Esophagus squamous epithelium (tissue), 5 donors: ENCODE data around the gene LRCH4. TPM values are rescaled to one million over a fixed set of nuclear protein-coding genes. Genes with fewer than 3 reads are reported as not detected.

Source experiments
- DNase-seq: peaks from one replicate; lab custom pipeline; 2025; lab: John Stamatoyannopoulos, UW
- H3K27ac ChIP-seq, 4 donors: fragments of 200-600 bp; sonication (generic); one replicate each; pipeline ENCODE4 v1.5.1; 2016 to 2019; ENCODE audit warnings: mild to moderate bottlenecking in 1 of 4
- H3K27me3 ChIP-seq, 4 donors: fragments of 200-600 bp; sonication (generic); 1 replicate in 3 of 4; 2 replicates in 1 of 4; pipeline versions ENCODE4 v1.5.1 to v1.6.0; 2017 to 2021; ENCODE audit warnings: antibody characterized with exemption in 1 of 4
- H3K36me3 ChIP-seq, 3 donors: fragments of 200-600 bp; sonication (generic); one replicate each; pipeline ENCODE4 v1.5.1; 2016 to 2019
- H3K4me1 ChIP-seq, 3 donors: fragments of 200-600 bp; sonication (generic); one replicate each; pipeline ENCODE4 v1.5.1; 2017 to 2019
- H3K4me3 ChIP-seq, 4 donors: fragments of 200-600 bp; sonication (generic); 1 replicate in 3 of 4; 2 replicates in 1 of 4; pipeline ENCODE4 v1.5.1; 2016 to 2019; ENCODE audit warnings: mild to moderate bottlenecking in 2 of 4, moderate library complexity in 1 of 4
- H3K9me3 ChIP-seq, 3 donors: fragments of 200-600 bp; sonication (generic); one replicate each; pipeline ENCODE4 v1.5.1; 2016 to 2019
- POLR2A ChIP-seq, 4 donors: fragments of 450-650 bp; IDR thresholded peaks; one replicate each; pipeline ENCODE4 v1.6.1; 2017; ENCODE audit warnings: antibody characterized with exemption in 4 of 4, mild to moderate bottlenecking in 4 of 4, moderate library complexity in 3 of 4
- WGBS, 2 donors: methylation state at CpG; one replicate each; pipeline ENCODE4 v1.1.5; 2018; 5-methylcytosine and 5-hydroxymethylcytosine counted together
- intact Hi-C: fragments of 100-400 bp; cut with DNase I; formaldehyde crosslinking; loops from one replicate; pipeline ENCODE4 v1.15.0; 2022
- total RNA-seq, 4 donors: library from RNA; depleted of rRNA; stranded (reverse); fragments of >200 nt; gene quantifications; one replicate each; pipeline ENCODE4 v1.1.0, GENCODE V29; 2016
- TF ChIP-seq, protein P1 (sequence below), 6 experiments: fragments of 450-650 bp in 4 of 6; fragments of 200-600 bp in 2 of 6; sonication (generic) in 2 of 6; IDR thresholded peaks; one replicate each; pipeline ENCODE4 v1.5.1; 2016 to 2019; ENCODE audit warnings: antibody characterized with exemption in 6 of 6, mild to moderate bottlenecking in 4 of 6, moderate library complexity in 4 of 6
- donor health status: DM: yes; HTN: yes; CAD: no.

Gene LRCH4
- total RNA-seq, 4 donors from 2014 or later = 50.1 to 84.0 (median 70.4) TPM

DNA sequence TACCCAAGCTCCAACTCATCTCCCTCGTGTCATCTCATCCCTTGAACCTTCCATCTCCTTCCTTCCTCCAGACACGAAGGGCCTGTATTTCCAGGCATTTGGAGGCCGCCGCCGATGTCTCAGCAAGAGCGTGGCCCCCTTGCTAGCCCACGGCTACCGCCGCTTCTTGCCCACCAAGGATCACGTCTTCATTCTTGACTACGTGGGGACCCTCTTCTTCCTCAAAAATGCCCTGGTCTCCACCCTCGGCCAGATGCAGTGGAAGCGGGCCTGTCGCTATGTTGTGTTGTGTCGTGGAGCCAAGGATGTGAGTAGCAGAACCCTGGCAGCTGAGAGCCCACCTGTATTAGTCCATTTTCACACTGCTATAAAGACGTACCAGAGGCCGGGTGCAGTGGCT, 5.7 kb upstream of the LRCH4 start:
- Histone ChIP-seq H3K9me3 (no peaks in the 10 kb centered on the region), H3K4me1 (peaks cover 0 to 21% (median 10%) of the 10 kb centered on the region in 3 donors), H3K36me3 (no peaks in the 10 kb centered on the region), H3K4me3 (no peak overlapping the region), H3K27me3 (peaks cover 0 to 20% (median 0%) of the 10 kb centered on the region in 4 donors), H3K27ac (no peak overlapping the region)
- DNase-seq = no peak
- intact Hi-C loops = no loop called here
- TF ChIP-seq, protein P1, sequence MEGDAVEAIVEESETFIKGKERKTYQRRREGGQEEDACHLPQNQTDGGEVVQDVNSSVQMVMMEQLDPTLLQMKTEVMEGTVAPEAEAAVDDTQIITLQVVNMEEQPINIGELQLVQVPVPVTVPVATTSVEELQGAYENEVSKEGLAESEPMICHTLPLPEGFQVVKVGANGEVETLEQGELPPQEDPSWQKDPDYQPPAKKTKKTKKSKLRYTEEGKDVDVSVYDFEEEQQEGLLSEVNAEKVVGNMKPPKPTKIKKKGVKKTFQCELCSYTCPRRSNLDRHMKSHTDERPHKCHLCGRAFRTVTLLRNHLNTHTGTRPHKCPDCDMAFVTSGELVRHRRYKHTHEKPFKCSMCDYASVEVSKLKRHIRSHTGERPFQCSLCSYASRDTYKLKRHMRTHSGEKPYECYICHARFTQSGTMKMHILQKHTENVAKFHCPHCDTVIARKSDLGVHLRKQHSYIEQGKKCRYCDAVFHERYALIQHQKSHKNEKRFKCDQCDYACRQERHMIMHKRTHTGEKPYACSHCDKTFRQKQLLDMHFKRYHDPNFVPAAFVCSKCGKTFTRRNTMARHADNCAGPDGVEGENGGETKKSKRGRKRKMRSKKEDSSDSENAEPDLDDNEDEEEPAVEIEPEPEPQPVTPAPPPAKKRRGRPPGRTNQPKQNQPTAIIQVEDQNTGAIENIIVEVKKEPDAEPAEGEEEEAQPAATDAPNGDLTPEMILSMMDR (IDR thresholded peaks at IDR 0.05) = no peak
- TF ChIP-seq POLR2A (IDR thresholded peaks at IDR 0.05) = no peak
- 87 to 93% methylated on average over 11 to 17 of the region's 17 CpGs for WGBS, 2 donors

DNA sequence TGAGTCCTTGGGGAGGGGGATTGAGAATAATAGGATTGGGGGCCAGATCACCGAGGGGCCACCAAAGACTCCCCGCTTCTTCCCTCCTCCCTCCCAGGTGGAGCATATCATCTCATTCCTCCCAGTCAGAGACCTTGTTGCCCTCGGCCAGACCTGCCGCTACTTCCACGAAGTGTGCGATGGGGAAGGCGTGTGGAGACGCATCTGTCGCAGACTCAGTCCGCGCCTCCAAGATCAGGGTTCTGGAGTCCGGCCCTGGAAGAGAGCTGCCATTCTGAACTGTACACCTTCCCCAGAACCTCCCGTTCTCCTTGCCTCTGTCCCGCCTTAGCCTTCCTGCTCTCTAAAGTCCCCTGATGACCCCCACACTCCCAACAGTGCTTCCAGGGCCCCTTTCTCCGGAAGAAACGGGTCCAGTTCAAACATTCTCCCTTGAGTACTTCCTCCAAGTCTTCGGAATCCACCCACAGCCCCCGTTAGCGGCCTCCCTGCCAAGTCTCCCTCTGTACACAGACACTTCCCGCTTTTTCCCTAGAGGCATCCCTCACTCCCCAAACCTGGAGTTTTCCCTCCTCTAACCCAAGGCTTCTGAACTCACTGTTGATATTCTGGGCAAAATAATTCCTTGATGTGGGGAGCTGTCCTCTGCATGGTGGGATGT, 4.3 kb upstream of the LRCH4 start:
- DNase-seq = no peak
- WGBS, 2 donors = 20 to 21% methylated on average over 16 to 20 of the region's 20 CpGs
- intact Hi-C loops = no loop called here
- TF ChIP-seq, protein P1 (IDR thresholded peaks at IDR 0.05) = no peak
- no peak for TF ChIP-seq POLR2A (IDR thresholded peaks at IDR 0.05)
- peak overlapping the region in 2 of 4 donors; percentile 12 to 52 for H3K27ac ChIP-seq
- H3K9me3 ChIP-seq = no peaks in the 10 kb centered on the region
- peak overlapping the region in 1 of 4 donors; percentile 30 for H3K4me3 ChIP-seq
- peaks cover 0 to 20% (median 0%) of the 10 kb centered on the region in 4 donors for H3K27me3 ChIP-seq
- no peaks in the 10 kb centered on the region for H3K36me3 ChIP-seq
- H3K4me1 ChIP-seq = peaks cover under 1 to 26% (median 10%) of the 10 kb centered on the region in 3 donors

DNA sequence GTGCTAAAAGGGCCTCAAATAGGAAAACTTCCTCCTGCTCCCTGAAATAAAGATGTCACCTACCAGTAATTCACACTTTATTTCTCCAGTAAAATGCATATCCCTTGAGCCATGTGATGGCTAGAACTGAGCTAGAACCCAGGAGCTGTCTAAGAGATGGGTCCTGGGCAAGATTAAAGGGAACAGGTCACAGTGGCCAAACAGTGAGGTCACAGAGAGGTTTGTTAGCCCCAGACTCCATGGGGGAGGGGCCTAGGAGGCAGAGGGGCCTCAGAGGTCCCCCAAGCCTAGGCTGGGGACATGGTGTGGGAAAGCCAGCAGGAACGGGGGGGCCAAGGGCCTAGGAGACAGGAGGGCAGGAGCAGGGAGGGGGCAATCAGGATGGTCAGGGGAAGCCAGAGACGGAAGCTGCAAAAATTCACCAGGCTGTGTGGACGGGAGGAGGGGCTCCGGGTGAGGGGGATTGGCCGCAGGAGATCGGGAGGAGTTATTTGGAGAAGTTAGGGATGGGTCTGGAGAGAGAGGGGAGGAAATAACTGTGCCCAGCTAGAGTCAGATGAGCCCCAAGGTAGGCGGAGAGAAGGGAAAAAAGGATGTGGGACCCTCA, 3.5 kb upstream of the LRCH4 start:
- peak overlapping the region in 1 of 4 donors; percentile 30 for H3K4me3 ChIP-seq
- TF ChIP-seq, protein P1 (IDR thresholded peaks at IDR 0.05) = no peak
- intact Hi-C loops = no loop called here
- no peaks in the 10 kb centered on the region for H3K9me3 ChIP-seq
- peaks cover 0 to 20% (median 0%) of the 10 kb centered on the region in 4 donors for H3K27me3 ChIP-seq
- peak overlapping the region in 2 of 4 donors; percentile 12 to 52 for H3K27ac ChIP-seq
- H3K4me1 ChIP-seq = peaks cover 8 to 34% (median 18%) of the 10 kb centered on the region in 3 donors
- WGBS, 2 donors = 51 to 54% methylated on average over 7 of the region's 7 CpGs
- no peak for DNase-seq
- no peaks in the 10 kb centered on the region for H3K36me3 ChIP-seq

DNA sequence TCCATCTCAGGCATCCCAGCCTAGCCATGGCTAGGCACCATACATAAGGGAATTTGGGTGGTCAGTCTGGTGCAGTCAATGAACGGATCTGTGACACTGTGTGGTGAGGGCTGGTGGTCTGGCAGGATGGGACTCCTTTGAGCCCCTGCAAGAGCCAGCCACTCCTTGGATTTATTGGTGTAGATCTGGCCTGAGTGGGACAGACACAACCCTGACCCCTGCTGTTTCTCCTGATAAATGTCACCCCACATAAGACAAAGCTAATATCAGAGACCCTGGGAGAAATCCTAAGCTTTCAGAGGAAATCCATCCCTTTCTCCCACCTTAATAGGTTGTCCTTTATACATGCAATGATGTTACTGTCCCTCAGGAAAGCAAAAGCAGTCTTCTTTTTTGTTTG, 2.5 kb upstream of the LRCH4 start:
- intact Hi-C loops = no loop called here
- no peaks in the 10 kb centered on the region for H3K36me3 ChIP-seq
- DNase-seq = no peak
- H3K27ac ChIP-seq = no peak overlapping the region
- H3K4me1 ChIP-seq = peaks cover 18 to 44% (median 28%) of the 10 kb centered on the region in 3 donors
- peaks cover 0 to 20% (median 0%) of the 10 kb centered on the region in 4 donors for H3K27me3 ChIP-seq
- no peak overlapping the region for H3K4me3 ChIP-seq
- TF ChIP-seq, protein P1 (IDR thresholded peaks at IDR 0.05) = peak in 4 of 6 experiments; percentile 14 to 36 (median 22)
- no peak for TF ChIP-seq POLR2A (IDR thresholded peaks at IDR 0.05)
- no peaks in the 10 kb centered on the region for H3K9me3 ChIP-seq
- WGBS, 2 donors = 50 to 60% methylated on average over 1 of the region's 1 CpG
